CD4-positive, alpha-beta T cell treated with Interleukin-1 beta for 1 hour (primary cell): ENCODE results near the gene COL24A1.
A peak's percentile ranks its signal among the peaks of the same experiment; 100 is the strongest.
"Not testable (repeated sequence)": the region's sequence is repeated elsewhere in the genome, so short reads cannot be mapped to it uniquely, and the experiment has no call there.

Source experiments
- DNase-seq, 2 donors: peaks; one replicate each; pipeline ENCODE4 v3.0.0-alpha.2; 2020 to 2022

COL24A1 gene

DNA sequence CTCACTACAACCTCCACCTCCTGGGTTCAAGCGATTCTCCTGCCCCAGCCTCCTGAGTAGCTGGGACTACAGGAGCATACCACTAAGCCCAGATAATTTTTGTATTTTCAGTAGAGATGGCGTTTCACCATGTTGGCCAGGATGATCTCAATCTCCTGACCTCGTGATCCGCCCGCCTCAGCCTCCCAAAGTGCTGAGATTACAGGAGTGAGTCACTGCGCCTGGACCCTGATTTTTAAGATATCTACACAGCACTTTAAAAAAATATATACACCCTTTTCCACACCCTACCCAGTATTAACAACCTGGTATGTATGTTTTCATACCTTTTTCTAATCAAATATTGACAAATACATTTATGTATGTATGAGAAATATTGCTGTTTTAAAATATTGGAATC is 379.6 kb downstream of the COL24A1 start:
- DNase-seq, result not testable (repeated sequence)

DNA sequence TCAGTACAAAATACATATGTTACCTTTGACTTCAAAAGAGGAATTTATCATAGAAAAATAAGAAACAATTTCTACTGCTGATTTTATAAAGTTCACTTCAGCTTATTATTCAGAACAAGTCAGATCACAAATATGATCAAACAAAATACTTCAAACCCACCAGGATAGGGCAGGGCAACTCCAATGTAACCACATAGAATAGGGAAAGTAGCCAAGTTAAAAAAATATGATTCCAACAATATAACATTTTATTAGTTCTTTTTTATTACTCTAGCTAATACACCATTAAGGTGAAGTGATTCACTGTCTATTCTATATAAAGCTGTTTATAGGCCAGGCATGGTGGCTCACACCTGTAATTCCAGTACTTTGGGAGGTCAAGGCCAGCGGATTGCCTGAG is 393.8 kb downstream of the COL24A1 start:
- DNase-seq, result no peak

DNA sequence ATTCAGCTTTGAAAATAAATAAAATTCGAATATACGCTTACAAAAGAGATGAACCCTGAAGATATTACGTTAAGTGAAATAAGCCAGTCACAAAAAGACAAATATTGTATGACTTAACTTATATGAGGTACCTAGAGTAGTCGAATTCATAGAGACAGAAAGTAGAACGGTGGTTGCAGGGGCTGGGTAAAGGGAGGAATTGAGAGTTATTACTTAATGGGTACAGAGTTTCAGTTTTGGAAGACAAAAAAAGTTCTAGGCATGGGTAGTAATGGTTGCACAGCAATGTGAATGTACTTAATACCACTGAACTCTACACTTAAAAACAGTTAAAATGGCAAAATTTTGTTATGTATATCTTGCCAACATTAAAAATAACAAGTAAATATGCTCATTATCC is 399.7 kb downstream of the COL24A1 start:
- DNase-seq, result no peak

DNA sequence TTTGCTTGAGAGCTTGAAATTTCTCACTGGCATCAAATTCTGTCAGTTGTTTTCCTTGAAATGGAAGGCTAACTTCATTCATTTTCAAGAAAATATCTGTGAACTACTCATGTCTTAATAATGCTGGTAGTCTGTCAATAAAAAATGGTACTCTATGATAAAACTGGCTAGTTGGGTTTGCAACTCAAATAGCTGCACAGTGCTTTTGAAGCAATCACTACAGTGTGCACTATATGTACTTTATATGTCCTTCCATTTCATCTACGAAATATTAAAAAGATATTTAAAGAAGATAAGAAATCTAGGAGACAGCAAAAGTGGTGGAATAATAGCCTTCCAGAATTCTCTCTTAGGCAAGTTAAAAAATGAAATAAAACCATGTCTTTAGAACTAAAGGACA is 408.5 kb downstream of the COL24A1 start:
- no peak for DNase-seq

DNA sequence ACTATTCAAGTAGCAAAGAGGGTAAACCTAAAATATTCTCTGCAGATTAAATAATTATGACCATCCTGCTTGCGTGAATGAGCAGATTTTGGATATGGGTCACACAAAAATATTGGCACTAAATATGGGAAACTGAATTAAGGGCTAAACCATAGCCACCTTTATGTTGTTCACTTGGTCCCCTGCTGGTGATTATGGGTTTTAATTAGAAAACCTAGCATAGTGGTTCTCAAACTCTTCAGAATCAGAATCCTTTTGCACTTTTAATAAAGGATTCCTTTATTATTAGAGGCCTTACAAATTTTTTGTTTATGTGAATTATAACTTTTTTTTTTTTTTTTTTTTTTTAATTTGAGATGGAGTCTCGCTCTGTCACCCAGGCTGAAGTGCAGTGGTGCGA is 409.8 kb downstream of the COL24A1 start:
- DNase-seq, result no peak

DNA sequence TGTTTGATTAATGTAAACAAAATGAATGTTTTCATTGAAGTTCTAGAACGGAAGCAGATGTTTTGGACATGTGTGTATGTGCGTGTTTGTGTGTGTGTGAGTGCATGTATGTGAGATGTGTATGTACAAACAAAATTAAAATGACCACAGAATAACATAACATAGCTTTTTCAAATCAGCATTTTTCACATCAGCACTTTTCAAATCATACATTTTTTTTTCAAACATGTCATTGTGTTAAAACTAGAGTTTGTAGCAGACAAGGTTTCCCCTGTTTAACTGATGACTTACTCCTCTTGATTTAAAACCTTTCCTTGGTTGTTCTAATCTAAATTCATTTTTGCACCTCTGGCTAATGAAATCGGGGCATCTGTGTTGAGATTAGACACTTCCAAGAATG is 412.8 kb downstream of the COL24A1 start:
- DNase-seq, result no peak

DNA sequence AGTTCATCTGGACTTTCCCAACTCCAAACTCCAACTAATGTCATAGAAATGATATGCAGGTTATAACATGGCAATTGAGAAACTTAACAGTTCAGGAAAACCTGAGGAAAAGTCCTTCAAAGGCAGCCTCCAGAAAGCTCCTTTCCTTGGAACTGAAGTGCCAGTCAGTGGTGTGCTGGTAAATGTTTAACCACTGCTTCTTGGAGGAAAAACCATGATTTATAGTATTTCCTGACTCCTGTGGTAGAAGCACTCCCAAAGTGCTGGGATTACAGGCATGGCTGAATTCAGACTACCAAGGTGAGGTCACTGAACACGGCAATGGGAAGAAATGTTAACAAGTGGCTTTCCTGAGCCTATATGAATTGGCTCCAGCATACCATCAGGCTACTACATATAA is 421.6 kb downstream of the COL24A1 start:
- no peak for DNase-seq

DNA sequence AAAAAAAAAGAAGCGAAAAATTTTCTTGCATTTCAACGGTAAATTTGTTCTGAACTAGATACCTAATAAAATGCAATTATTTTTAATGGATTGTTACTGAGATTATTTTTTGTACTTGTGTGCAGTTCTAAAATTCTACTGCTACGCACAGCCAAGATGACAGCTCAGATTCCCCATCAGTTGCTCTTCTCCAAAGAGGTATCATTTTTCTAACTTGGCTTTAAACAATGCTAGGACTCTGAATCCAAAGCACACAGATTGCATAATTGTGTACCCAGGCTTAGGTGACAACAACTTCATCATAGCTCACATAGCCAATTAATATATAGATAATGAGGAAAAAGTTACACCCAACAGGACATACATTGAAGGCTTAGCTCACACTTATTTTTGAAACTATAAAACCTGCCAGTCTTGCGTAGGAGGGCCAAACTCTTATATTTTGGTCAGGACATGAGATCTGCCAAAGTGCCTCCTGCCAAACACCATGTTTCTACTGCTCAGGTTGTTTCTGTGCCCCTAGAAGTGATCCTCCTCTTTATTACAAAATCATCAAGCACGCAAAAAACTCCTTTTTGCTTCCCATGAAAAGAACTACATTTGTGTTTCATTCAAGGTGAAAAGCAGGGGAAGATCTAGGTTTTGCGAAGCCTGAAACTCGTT is 437.8 kb downstream of the COL24A1 start:
- DNase-seq, result no peak

DNA sequence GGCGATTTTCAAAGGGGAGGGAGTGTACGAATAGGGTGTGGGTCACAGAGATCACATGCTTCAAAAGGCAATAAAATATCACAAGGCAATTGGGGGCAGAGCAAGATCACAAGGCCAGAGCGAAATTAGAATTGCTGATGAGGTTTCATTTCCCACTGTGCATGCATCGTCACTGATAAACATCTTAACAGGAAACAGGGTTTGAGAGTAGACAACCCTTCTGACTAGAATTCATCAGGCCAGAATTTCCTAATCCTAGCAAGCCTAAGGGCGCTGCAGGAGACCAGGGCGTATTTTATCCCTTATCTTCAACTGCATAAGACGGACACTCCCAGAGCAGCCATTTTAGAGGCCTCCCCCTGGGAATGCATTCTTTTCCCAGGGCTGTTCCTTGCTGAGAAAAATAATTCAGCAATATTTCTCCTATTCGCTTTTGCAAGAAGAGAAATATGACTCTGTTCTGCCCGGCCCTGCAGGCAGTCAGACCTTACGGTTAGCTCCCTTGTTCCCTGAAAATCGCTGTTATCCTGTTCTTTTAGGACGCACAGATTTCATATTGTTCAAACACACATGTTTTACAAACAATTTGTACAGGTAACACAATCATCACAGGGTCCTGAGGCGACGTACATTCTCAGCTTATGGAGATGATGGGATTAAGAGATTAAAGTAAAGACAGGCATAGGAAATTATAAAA is 442.0 kb downstream of the COL24A1 start:
- DNase-seq, result not testable (repeated sequence)

DNA sequence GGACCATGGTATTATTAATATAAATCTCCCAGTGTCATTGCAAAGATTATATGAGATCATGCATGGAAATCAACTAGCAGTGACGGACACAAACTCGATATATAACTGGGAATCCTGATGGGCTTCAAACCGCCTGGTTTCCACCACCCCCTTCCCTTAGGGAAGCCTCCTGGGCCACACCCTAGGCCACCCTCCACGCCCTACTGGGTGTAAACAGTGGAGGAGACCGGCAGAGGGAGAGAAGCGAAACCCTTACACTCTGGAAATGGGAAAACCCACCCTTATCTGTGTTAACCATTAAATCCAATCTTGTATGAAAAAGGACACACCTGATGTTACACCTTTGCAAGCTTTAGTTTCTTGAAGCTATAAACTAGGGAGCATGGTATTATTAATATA is 447.7 kb downstream of the COL24A1 start:
- no peak for DNase-seq

DNA sequence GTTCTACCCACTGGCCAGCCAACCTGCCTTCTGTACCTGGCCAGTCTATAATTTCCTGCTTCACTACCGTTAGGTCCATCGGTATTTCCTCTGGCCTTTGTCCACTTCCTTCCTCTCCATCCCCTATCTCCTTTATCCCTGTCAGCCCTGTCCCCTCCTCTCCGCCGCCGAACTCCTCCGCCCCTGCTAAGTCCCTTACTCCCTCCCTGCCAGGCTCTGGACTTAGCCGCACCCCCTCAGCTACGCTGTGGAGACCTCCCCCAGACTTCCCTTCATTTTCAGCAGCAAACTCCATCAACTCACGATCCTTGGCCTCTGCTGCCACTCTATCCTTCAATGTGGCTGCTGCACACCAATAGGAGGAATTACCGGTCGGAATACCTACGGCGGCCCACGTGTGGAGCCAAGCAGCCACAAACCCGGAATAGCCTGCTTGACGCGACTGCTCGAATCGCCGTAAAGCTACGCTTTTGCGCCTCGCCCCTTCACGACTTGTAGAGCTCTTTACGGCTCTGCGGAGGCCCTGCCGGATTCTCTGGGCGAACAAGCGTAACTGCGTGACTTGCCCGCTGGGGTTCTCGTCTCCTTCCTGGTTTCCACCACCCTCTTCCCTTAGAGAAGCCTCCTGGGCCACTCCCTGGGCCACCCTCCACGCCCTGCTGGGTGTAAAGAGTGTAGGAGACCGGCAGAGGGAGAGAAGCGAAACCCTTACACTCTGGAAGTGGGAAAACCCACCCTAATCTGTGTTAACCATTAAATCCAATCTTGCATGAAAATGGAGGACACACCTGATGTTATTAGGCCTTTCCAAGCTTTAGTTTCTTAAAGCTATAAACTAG is 448.4 kb downstream of the COL24A1 start, which contains the start of gene ZNHIT6:
ZNHIT6 (minus strand) TSS at position 444 of the 839 bp plus-strand sequence; CDS start at position 295, 149 bp downstream.
- DNase-seq, result peak; percentile 90 to 91

DNA sequence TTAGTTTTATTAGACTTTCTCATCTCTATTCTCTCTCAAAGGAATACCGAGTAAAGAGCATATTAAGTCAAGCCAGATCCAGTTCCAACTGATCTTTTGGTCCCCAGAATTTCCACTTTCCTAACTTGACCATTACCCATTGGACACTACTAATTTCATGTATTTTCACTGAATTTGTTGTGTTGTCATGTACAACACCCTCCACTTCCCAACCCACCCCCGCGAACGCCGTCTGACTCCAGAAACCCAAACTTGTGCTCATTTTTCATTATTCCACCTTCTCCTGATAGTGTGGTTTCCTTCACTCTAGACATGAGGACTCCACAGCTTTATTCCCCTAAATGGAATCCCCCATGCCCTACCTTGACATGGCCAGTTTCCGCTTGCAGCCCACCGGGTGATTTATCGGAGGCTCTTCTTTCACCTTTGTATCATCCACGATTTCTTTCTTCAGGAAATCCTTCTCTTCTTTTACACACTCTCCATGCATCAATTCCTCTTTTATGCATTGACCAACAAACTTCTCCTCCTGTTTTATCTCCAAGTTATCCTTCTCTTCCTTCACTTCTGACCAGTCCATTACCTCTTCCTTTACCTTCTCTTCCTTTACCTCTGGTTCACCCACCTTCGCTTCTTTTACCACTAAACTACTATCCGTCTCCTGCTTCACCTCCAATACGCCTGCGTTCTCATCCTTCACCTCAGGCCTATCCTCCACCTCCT is 449.1 kb downstream of the COL24A1 start:
- no peak for DNase-seq

DNA sequence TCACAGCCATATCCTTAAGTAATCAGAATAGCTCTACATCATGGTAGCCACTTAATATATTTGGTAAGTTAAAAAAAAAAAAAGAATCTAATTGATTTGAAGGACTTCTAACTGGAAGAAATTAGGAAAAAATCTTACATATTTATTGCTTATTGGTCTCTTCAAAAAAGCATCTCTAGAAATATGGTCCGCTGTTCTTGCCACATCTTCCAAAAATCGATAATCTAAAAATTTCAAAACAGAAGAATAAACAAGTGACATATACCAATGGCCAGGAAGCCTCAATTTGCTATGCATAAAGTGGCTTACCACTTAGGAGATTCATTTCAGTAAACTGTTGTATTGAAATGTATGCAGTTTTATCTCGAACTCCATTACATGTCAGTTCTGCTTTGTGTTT is 450.6 kb downstream of the COL24A1 start:
- DNase-seq, result no peak

DNA sequence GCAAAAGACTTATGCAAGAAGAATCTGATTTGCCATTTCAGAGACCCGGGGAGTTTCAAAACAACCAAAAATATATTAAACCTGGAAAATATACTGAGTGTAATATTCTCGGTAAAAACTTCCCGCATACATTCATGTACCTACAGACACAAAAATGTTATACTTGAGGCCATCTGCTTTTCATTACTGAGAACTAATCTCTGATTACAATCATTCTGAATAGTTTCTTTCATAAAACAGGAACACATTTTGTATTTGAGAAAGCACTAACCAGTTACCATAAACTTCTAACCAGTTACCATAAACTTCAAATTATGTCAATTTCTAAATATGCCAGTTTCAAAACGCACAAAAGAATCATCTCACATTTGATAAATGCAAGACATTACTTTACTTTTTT is 456.1 kb downstream of the COL24A1 start:
- DNase-seq, result no peak

DNA sequence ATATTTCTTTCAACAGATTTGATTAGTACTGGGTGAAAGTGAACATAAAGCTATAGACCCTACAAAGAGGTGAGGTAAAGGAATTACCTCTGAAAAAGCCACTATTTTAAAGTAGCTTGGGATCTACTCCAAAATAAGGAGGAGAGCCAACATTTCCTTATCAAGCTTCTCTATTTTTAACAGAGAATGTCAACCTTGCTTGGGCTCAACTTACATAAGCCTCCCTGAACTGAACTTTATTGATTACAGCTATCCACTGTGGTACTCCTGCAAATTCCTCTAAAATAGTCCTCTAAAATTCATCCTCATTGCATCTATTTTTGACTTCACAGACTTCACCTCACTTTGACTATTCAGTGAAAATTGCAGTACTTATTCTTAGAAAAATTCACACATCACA is 458.7 kb downstream of the COL24A1 start:
- DNase-seq, result no peak

DNA sequence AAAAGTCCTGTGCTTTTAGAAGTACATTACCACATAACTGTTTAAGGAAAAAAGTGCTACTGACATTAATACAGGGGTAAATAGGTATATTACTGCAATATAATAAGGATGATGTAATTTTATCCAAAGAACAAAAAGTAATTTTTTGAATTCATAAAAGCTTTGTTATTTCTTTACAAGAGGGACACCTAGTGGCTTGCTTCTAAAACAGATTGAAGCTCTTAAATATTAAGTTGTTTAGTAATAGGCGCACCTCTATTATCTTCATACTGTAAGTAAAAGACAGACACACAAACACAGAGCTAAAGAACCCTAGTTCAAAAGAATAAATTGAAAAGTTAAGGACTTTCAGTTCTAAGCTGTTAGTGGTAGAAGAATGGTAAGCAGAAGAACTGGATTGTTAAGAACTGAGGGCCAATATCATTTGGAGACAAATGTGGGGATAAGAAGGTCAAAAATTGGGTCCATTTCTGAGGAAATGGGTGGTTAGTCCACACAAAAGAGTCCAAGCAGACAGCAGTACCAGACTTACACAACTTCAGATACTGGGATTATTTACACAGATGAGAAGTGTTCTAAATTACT is 463.8 kb downstream of the COL24A1 start:
- no peak for DNase-seq

DNA sequence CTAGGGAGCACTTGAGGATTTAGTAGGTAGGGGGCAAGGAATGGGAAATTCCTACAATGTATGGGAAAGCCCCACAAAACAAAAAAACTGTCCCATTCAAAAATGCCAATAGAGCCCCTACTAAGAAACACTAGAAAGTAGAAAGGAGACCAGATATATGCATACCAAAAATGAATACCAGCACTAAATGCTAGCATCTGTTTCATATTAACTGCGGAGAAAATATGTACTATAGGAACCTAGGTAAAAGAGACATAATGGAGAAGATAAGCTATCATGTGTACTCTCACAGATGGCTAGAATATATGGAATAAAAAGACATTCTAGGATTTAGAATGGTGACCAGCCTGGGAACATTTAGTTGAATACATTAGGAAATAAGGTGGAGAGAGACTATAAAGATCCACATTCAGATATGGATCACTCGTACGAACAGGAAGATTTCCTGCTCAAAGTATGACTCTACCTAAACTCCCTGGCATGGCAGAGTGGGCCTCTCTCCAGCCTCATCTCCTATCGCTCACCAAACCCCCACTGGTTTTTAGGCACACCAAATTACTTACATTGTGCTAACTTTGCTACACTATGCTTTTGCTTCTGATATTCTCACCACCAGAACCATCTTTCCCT is 466.7 kb downstream of the COL24A1 start:
- DNase-seq, result no peak

DNA sequence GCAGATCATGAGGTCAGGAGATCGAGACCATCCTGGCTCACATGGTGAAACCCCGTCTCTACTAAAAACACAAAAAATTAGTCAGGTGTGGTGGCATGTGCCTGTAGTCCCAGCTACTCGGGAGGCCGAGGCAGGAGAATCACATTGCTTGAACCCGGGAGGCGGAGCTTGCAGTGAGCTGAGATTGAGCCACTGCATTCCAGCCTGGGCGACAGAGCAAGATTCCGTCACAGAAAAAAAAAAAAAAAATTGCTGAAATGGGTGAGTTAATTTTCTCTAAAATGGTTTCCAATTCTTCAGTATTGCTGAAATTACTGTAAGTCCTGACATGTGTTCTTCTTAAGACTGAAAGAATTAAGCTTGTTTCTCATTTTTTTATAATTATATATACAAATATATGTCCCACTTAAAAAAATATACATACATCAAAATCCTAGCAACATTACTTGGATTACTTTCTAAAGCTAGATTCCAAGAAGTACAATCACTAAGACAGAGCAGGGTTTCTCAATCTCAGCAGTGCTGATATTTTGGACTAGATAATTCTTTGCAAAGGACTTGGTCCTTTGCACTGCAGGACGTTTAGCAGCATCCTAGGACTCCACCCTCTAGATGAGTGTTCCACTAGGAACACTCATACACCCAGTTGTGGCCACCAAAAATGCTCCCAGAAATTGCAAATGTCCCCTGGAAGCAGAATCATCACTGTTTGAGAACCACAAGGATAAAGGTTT is 473.1 kb downstream of the COL24A1 start:
- no peak for DNase-seq

DNA sequence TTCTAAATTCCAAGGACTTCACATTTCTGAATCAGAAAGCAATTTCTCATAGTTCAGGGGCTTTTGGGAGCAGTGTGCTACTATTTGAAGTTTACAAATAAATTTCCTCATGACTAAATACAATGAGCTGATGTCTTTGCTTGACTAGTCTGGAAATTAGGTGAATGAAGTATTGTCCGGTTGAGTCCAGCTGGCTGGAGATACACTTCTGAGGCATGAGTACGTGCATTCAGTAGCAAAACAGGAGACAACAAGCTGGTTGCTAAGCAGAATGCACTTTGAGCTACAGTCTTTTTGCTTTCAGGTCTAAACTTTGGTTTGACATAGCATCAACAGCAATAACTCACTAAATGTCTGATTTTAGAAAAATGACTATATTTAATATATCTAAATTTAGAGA is 475.5 kb downstream of the COL24A1 start:
- no peak for DNase-seq
